ENCODE results near the gene LSM7.

LSM7 gene

DNA sequence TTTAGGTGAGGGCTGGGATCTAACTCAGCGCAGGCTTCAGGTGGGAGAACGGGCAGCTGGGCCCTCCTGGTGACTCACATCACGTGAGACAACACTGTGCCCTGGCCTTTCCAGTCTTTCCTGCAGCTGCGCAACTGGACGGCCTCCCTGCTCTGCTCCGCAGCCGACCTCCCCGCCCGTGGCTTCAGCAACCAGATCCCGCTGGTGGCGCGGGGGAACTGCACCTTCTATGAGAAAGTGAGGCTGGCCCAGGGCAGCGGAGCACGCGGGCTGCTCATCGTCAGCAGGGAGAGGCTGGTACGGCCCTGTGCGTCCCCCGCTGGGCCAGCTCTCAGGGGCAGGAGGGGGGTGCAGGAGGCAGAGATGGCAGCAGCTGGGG is 8.9 kb upstream of the LSM7 start:
- FAIRE-seq, result no peak

DNA sequence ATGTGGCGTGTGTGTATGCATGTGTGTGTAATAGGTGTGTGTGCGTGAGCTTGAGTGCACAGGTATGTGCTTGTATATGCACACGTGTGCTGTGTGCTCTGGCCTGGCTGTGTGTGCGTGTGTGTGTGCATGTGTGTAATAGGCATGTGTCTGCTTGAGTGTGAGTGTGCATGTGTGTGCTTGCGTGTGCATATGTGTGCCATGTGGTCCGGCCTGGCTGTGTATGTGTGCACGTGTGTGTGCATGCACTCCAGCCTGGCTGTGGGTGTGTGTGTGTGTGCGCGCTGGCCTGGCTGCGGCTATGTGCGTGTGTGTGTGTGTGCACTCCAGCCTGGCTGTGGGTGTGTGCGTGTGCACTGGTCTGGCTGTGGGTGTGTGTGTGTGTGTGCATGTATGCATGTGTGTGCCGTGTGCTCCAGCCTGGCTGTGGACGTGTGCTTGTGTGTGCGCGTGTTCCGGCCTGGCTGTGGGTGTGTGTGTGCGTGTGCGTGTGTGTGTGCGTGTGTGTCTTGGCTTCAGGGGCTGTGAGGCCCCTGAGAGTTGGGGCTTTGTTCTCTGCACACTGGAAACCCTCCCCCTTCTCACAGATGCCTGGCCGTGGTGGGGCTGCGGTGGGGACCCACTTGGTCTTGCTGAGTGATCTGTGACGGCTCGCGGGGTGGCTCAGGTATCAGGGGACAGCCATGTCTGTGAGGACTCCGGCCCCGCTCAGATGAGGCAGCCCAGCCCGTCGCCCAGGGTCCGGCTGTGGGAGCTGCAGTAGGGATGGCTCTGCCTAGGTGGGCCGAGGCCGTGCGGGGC is 8.3 kb upstream of the LSM7 start:
- no peak for FAIRE-seq

DNA sequence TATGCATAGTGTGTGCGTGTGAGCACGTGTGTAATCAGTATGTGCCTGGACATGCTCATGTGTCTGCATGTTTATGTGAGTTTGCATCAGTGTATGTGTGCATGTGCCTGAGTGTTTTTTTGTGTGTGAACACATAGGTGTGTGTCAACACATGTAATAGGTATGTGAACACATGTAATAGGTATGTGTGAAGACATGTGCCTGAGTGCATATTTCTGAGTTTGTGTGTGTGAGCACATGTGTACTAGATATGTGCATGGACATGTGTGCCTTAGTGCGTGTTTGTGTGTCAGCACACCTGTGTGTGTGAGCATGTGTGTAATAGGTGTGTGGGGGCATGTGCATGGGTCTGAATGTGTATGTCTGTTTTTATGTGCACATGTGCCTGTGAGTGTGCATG is 7.5 kb upstream of the LSM7 start:
- no peak for FAIRE-seq

DNA sequence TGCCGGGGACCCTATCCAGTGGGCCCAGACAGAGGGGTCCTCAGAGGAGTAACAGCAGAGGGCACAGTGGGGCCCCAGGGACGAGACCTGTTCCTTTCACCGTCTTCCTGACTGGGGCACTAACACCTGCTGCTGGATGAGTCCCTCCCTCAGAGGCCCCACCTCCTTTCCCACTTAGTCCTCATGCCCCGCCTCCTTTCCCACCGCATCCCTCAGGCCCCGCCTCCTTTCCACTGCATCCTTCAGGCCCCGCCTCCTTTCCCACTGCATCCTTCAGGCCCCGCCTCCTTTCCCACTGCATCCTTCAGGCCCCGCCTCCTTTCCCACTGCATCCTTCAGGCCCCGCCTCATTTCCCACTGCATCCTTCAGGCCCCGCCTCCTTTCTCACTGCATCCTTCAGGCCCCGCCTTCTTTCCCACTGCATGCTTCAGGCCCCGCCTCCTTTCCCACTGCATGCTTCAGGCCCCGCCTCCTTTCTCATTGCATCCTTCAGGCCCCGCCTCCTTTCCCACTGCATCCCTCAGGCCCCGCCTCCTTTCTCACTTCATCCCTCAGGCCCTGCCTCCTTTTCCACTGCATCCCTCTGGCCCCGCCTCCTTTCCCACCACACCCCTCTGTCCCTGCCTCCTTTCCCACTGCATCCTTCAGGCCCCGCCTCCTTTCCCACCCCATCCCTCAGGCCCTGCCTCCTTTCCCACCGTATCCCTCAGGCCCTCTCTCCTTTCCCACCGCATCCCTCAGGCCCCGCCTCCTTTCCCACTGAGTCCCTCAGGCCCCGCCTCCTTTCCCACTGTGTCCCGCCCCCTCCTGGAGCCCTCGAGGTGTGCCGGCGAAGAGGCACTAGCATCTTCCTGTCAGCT is 6.8 kb upstream of the LSM7 start:
- no peak for FAIRE-seq

- no peak for FAIRE-seq
These were observed 6.0 kb upstream of the LSM7 start for GRCh38 chr19:2334426-2334825.

- no peak for FAIRE-seq
These were observed 5.4 kb upstream of the LSM7 start for GRCh38 chr19:2333807-2334211.

- FAIRE-seq, result no peak
These were observed 4.8 kb upstream of the LSM7 start for GRCh38 chr19:2333027-2333806.

DNA sequence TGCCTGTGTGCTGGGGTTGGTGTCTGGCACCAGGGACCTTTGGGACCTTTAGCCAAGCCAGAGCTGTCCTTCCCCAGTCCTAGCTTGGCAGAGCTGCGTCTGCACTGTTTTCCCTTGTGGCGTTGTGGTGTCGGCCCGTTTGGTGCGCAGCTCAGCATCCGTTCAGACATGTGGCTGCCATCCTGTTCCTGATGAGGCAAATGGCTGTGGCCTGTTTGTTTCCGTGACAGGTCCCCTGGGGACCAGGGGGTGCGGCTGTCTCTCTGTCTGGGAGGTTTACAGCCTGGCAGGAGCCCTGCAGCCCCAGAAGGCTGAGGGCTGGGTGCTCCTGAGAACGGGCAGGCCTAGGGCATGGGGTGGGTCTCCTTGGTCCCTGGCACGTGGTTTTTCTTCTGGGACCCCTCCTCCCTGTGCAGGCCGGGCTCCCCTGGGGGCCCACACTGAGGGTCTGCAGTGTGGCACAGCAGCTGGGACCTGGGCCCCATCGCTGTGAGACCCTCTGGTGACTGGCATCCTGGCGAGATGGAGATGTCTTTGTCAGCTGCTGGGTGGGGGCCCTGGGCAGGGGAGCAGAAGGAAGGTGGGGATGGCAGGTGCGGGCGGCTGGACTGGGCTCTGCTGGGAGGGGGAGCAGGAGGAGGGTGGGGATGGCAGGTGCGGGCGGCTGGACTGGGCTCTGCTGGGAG is 4.1 kb upstream of the LSM7 start:
- FAIRE-seq, result no peak

- FAIRE-seq, result no peak
These were observed 3.3 kb upstream of the LSM7 start for GRCh38 chr19:2331601-2332246.

DNA sequence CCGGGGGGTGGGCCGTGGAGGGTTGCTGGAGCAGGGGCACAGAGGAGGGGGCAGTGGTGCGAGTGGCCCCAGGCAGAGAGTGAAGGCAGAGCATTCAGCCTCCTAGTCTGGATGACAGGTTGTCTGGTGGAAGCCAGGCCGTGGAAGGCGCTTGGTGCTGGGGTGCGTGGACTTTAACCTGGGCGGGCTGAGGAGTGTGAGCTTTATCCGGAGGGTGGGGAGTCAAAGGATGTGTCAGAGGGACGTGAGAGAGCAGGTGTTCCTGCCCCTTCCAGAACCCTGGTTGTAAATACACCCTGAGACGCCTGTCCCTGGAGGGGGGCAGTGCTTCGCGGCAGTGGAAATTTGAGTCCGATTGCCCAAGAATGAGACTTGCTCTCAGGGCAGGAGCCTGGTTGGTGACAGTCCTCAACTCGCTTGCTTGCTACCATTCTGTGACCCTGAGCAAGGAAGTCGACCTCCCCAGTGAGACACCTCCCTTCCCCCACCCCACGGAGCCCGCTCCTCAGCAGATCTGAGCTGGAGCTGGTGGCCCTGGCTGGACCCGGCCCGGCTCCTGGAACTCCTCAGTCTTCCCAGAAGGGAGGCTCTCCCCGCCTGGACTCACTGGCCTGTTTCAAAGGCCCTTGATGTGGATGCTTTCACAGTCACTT is 2.4 kb upstream of the LSM7 start:
- FAIRE-seq, result no peak

- FAIRE-seq, result no peak
These were observed 1.9 kb upstream of the LSM7 start for GRCh38 chr19:2330255-2330631.

DNA sequence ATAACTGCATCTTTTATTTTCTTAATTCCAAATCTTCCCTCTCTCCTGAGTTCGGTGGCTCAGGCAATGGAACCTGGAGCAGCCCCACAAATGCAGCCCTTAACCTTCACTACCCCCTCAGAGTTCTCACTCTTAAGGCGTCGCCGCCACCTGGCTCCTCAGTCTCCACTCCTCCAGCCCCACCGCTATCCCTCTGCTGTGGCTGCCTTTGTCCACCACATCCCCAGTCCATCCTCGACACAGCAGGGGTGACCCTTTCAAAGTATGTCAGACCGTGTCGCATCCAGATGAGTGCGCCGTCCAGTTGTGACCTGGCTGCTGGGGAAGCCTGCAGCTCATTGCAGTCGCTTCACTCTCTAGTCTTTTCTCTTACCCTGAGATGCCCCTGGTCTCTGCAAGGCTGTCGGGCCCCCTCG is 1.1 kb upstream of the LSM7 start:
- no peak for FAIRE-seq

- FAIRE-seq, result no peak
These were observed 728 bp upstream of the LSM7 start for GRCh38 chr19:2329149-2329478.

GRCh38 chr19:2327773-2328400 is 499 bp downstream of the LSM7 start:
- FAIRE-seq, result peak; percentile 78

GRCh38 chr19:2326699-2327360 is 1.6 kb downstream of the LSM7 start:
- no peak for FAIRE-seq

DNA sequence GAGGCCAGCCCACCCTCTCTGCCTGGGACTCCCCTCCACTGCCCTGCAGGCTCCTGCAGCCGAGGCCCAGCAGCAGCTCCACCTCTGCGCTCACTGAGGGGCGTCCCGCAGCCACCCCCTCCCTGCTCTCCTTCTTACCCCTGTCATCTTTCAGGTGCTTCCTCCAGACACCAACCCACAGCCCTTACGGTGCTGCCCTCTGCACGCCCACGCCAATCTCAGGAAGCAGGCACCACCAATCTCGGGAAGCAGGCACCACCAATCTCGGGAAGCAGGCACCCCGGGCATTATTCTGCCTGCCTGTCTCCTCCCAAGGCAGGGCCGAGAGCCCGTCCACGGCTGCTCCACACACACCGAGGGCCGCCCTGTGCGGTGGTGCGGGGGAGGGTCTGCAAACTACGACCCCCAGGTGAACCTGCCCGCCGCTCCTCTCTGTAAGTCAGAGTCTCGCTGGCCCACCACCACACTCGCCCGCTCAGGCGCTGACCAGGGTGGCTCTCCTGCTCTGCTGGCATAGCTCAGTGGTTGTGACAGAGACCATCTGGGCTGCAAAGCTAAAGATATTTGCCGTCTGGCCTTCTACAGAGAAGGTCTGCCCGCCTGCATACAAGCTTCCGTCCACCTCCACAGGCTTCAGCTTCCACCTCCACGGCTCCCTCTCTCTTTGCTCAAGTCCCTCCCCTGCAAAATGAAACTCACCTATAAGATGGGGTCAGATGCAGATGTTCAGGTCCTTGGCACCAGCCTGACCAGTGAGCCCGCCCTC is 2.9 kb downstream of the LSM7 start:
- no peak for FAIRE-seq

DNA sequence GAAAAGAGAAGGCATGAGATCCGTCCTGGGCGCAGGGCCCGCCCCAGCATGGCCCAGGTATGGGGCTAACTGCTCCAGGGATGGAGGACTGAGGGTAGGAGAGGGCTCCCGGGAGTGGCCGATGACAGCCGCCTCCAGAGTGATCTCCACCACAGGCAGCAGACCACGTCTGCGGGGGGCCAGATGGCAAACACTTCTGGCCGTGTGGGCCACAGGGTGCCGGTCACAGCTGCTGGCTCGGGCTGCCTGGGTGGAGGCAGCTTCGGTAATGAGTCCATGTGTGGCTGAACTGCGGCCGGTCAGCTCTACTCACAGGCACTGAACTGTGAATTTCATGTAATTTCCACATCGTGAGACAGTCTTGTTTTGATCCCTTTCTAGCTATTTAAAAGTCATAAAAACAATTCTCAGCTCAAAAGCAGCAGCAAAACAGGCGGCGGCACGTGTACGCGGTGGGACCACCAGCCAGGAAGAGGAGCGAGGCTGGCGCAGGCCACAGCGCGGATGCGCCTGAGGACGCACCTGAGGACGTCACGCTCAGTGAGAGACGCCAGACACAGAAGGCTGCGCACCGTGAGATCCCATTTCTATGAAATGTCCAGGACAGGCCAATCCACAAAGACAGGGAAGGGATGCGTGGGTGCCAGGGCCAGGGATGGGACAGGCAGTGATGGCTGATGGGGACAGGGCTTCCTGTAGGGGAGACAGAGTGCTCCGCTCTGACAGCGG is 4.0 kb downstream of the LSM7 start:
- FAIRE-seq, result no peak

- FAIRE-seq, result no peak
These were observed 4.7 kb downstream of the LSM7 start for GRCh38 chr19:2323707-2324106.

- FAIRE-seq, result no peak
These were observed 6.7 kb downstream of the LSM7 start for GRCh38 chr19:2321565-2322283.
